Activated gamma-delta T cell (primary cell): Measurements from ENCODE around the gene SLC6A17.

Experiments
- DNase-seq: peaks from one replicate; lab custom pipeline; 2025; lab: John Stamatoyannopoulos, UW

SLC6A17 gene

GRCh38 chr1:110173466-110174105, 23.3 kb downstream of the SLC6A17 start:
- no peak for DNase-seq

- DNase-seq: no peak
These were observed 24.7 kb downstream of the SLC6A17 start for GRCh38 chr1:110174961-110175360.

DNA sequence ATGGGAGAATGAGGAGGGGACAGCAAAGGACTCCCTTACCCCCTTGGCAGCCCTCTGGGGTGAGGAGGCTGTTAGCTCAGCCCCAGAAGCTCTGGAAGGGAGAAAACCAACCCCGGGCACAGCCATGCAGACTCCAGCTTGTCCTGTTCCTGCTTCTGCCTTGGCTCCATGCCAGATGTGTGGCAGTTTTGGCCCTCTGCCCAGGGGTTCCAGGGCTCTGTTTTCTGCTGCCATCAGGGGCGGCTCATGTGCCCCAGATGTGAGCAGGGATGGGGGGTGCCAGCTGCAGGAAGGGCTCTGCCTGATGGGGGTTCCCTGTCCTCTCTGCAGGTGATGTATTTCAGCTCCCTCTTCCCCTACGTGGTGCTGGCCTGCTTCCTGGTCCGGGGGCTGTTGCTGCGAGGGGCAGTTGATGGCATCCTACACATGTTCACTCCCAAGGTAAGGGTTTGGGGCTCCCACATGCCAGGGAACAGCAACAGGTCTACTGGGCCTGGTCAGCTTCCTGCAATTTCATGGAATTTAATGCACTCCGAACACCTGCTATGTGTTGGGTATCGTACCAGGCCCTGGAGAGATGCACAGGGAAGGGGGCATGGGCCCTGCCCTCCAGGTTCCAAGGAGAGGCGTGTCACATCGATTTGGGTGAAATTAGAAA, 26.1 kb downstream of the SLC6A17 start:
- no peak for DNase-seq

DNA sequence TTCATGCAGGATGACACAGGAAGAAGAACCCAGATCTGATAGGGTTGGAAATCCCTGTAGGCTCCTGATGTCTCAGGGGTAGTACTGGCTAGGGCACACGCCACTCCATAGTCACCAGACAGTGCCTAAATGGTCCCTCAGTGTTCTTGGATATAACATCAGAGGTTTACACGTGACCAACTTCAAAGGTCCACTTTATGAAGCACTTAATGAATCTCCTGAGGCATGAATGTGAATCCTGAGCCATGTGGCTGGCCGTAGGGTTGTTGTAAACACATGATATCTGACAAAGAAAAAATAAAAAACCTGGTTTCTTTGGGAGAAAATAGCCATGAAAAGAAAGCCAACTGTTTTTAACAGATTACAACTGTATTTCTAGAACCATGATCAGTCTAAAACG, 27.5 kb downstream of the SLC6A17 start:
- no peak for DNase-seq

GRCh38 chr1:110183642-110184167, 33.4 kb downstream of the SLC6A17 start:
- DNase-seq: no peak

DNA sequence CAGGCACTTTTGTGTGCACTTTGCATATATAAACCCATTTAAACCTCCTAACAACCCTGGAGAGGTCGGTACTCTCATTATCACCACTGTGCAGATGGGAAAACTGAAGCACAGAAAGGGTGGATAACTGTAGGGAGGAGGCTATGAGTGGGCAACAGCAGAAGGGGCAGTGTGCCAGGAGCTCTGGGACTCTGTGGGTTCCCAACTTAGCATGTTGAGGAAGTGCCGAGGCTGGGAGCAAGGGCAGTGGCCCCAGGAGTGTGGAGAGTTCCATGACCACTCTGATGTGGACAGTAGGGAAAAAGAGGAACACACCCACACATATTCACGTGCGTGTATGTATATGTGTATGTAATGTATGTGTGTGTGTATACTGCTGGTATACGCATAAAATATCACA, 34.2 kb downstream of the SLC6A17 start:
- no peak for DNase-seq

- no peak for DNase-seq
These were observed 34.9 kb downstream of the SLC6A17 start for GRCh38 chr1:110185181-110185580.

DNA sequence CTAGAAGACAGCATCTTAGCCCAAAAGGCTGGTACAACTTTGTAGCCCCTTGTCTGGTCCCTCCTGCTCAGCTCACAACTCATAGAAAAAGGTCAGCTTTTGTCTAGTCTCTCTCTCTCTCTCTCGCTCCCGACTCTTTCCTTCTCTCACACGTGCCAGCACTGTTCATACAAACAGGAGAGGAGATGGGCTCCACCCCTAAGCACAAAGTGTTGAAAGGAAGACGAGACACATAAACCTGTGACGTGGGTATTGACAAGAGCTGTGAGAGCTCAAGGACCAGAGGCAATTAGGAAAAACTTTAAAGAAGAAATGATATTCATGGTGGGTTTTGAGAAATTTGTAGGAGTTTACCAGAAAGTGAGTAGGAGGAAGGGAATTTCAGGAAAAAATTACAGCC, 36.3 kb downstream of the SLC6A17 start:
- no peak for DNase-seq

- no peak for DNase-seq
These were observed 37.0 kb downstream of the SLC6A17 start for GRCh38 chr1:110187139-110187890.

DNA sequence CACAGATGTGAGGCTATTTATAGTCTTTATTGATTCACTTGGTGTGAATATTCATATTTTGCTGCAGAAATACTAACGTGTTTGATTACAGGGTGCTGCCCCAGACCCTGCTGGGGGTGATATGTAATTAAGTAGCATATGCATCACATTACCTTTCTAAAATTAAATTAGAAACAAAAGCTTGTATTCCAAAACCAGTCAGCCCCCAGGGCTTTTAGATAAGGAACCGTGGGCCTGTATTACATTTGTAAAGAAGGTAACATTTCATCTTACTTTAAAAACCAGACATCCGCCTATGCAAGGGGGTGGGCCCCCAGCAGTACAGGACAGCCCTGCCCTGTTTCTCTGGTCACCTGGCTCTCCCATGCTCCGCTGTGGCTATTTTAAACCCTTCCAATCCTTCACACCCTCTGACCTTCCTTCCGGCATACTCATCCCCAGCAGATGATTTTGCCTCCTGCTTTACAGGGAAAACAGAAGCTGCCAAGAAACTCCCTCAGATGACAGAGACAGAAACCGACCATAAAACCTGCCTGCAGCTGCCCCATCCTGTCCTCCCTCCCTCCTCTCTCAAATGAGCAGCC, 37.8 kb downstream of the SLC6A17 start:
- DNase-seq: no peak

- no peak for DNase-seq
These were observed 38.9 kb downstream of the SLC6A17 start for GRCh38 chr1:110189181-110189580.

DNA sequence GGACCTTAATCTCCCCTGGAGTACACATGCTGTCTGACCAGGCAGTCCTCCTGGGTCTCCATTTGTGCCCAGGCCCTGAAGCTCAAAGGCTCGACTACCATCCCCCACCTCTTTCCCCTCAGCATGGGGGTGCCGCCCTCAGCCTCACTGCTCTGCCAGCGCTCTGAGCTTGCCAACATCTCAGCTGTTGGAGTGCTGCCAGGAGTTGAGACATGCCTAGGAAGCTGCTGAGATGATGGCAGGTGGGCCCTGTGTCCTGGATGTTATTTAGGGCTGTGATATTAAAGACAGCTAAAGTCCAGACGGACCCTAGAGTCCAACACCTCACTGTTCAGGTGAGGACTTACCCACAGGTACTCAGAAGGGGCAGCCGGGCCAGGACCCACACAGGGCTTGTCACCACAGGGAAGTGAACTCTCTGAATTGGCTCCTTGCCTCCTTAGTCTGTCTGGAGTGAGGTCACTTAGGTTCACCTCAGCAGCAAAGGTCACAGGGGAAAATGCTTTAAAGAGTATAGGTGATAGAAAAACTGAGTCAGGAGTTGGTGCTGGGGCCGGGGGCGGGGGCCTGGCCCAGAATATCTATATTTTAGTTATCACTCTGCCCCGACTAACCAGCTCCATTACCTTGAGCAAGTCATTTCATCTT, 40.1 kb downstream of the SLC6A17 start:
- no peak for DNase-seq

DNA sequence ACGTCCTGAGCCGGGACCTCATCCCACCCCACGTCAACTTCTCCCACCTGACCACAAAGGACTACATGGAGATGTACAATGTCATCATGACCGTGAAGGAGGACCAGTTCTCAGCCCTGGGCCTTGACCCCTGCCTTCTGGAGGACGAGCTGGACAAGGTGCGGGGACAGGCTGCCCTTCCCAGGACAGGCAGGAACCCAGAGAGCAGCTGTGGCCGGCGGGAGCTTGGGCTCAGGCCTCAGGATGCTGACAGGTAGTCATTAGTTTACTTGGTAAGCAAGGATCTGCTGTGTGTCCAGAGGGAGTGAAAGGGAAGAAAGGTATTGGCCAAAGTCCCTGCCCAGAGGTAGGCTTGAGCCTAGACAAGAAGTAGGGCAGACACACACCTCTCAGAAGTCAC, 42.2 kb downstream of the SLC6A17 start:
- no peak for DNase-seq

- DNase-seq: no peak
These were observed 44.9 kb downstream of the SLC6A17 start for GRCh38 chr1:110195196-110195595.

DNA sequence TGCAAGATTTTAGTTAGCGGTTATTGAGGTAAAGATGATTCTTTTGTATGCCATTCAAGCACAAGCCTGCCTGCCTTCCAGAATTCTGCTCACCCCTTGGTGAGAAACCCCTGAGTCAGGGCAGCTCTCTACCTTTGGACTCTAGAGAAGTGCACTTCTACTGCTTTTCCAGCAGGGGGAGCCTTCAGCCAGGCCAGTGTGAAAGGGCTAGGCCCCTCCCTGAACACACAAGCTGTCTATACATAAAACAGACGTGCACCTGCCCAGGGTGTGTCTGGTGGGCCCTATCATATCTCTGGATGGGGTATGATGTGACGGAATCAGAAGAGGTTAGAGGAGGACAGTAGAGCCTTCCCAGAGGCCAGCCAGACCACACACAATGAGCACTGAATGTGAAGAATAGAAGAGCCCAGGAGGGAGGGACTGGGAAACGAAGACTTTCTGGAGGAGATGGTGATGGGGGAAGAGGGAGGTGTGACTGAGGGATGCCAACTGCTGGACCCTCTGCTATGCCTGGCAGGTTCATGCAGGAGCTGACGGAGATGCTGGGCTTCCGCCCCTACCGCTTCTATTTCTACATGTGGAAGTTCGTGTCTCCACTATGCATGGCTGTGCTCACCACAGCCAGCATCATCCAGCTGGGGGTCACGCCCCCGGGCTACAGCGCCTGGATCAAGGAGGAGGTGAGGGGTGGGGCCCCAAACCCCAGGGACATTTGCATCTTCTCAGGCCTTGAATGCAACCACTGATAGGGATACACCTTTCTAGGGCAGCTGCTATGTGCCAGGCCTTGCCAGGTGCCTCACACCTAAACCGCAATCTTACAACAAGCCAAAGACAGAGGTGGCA, 46.8 kb downstream of the SLC6A17 start:
- no peak for DNase-seq

DNA sequence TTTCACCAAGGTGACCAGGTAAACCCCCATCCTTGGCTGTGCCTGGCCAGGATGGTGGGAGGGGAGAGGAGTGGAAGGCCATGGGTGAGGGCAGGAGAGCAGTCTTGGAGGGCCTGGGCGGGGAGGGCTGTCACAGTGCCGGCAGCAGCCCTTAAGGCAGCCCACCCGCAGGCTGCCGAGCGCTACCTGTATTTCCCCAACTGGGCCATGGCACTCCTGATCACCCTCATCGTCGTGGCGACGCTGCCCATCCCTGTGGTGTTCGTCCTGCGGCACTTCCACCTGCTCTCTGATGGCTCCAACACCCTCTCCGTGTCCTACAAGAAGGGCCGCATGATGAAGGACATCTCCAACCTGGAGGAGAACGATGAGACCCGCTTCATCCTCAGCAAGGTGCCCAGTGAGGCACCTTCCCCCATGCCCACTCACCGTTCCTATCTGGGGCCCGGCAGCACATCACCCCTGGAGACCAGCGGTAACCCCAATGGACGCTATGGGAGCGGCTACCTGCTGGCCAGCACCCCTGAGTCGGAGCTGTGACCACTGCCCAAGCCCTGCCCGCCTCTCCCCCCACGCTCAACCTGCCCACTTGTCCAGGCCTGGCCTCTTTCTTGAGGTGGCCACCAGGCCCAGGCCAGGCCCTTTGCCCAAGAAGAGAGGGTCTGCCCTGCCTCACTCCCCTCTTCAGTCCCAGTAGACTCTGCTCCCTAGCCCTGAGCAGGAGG, 47.8 kb downstream of the SLC6A17 start:
- no peak for DNase-seq

GRCh38 chr1:110198746-110199145, 48.5 kb downstream of the SLC6A17 start:
- no peak for DNase-seq

GRCh38 chr1:110200190-110200589, 49.9 kb downstream of the SLC6A17 start:
- DNase-seq: no peak

GRCh38 chr1:110200666-110201065, 50.4 kb downstream of the SLC6A17 start:
- DNase-seq: no peak

DNA sequence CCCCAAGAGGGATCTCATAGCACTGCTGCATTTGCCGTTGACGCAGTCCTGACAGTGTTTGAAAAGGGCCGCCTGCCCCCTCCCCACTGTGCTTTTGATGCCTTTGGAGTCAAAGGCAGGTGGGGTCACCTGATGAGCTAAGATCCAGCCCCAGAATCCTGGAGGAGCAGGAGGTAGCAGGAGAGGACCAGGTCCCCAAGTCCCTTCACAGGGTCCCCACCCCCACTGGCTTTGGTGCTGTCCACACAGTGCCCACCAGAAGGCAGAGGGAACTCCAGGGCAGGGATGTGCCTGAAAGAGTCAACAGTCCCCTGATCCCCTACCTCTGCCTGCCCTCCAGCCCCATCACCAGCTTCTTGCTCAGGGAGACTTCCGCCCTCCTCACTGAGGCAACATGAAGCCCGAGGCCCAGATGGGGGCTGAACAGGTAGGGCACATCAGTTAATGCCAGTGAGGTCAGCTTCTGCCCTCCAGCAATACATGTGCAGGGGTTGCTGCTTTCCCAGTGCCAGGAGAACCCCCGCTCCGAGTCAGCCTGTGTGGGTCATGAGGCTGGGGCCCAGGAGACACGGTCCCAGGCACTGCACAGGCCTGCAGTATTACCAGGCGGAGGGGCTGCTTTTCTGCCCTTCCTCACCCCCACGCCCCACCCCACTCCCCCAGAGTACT, 51.0 kb downstream of the SLC6A17 start:
- no peak for DNase-seq
